Epidermal melanocyte (primary cell): ENCODE measurements around the gene KIF6.
"Not testable (repeated sequence)": the region's sequence is repeated elsewhere in the genome, so short reads cannot be mapped to it uniquely, and the experiment has no call there.

Source experiments
- DNase-seq: peaks from one replicate; pipeline ENCODE4 v3.0.0; 2011; ENCODE audit warnings: low spot score; ENCODE audit not compliant: insufficient read length

The KIF6 gene

GRCh38 chr6:39553860-39554802, 171.1 kb downstream of the KIF6 start:
- DNase-seq: no peak

- DNase-seq: no peak
These were observed 172.2 kb downstream of the KIF6 start for GRCh38 chr6:39553029-39553428.

GRCh38 chr6:39550191-39550590, 175.0 kb downstream of the KIF6 start:
- no peak for DNase-seq

- DNase-seq: no peak
These were observed 178.5 kb downstream of the KIF6 start for GRCh38 chr6:39546731-39547130.

GRCh38 chr6:39543950-39544349, 181.3 kb downstream of the KIF6 start:
- DNase-seq: no peak

GRCh38 chr6:39543095-39543494, 182.1 kb downstream of the KIF6 start:
- DNase-seq: no peak

GRCh38 chr6:39540454-39540853, 184.8 kb downstream of the KIF6 start:
- no peak for DNase-seq

GRCh38 chr6:39530201-39530759, 194.9 kb downstream of the KIF6 start:
- no peak for DNase-seq

GRCh38 chr6:39527792-39528564, 197.2 kb downstream of the KIF6 start:
- DNase-seq: no peak

- no peak for DNase-seq
These were observed 201.2 kb downstream of the KIF6 start for GRCh38 chr6:39524007-39524406.

GRCh38 chr6:39521958-39522357, 203.2 kb downstream of the KIF6 start:
- no peak for DNase-seq

GRCh38 chr6:39520916-39521315, 204.3 kb downstream of the KIF6 start:
- no peak for DNase-seq

- no peak for DNase-seq
These were observed 204.8 kb downstream of the KIF6 start for GRCh38 chr6:39520411-39520810.

- DNase-seq: no peak
These were observed 207.0 kb downstream of the KIF6 start for GRCh38 chr6:39518221-39518620.

GRCh38 chr6:39517756-39518155, 207.5 kb downstream of the KIF6 start:
- DNase-seq: no peak

- no peak for DNase-seq
These were observed 208.7 kb downstream of the KIF6 start for GRCh38 chr6:39516471-39516870.

- DNase-seq: no peak
These were observed 209.7 kb downstream of the KIF6 start for GRCh38 chr6:39515471-39515870.

- DNase-seq: no peak
These were observed 210.2 kb downstream of the KIF6 start for GRCh38 chr6:39515006-39515405.

- not testable (repeated sequence) for DNase-seq
These were observed 215.4 kb downstream of the KIF6 start for GRCh38 chr6:39509831-39510230.

- DNase-seq: no peak
These were observed 216.7 kb downstream of the KIF6 start for GRCh38 chr6:39508515-39508914.

GRCh38 chr6:39507331-39507998, 217.7 kb downstream of the KIF6 start:
- no peak for DNase-seq
